ENCODE measurements around the gene PIK3AP1. TPM values are rescaled to one million over a fixed set of nuclear protein-coding genes. Genes with fewer than 3 reads are reported as not detected.

PIK3AP1 gene
- total and polyA plus RNA-seq, 2 donors: 8.1 to 13.0 TPM

GRCh38 chr10:96693431-96693830, 26.9 kb downstream of the PIK3AP1 start:
- no peaks in the 10 kb centered on the region for H3K9me3 ChIP-seq (ENCODE audit: control insufficient read depth in 2 of 2, insufficient read depth in 1 of 2, low read length in 1 of 2)
- no peak for DNase-seq (ENCODE audit: low read depth in 6 of 9, low spot score in 9 of 9)
- H3K27me3 ChIP-seq (ENCODE audit: control insufficient read depth in 2 of 2, insufficient read depth in 1 of 2, low read length in 1 of 2): no peaks in the 10 kb centered on the region
- no peaks in the 10 kb centered on the region for H3K36me3 ChIP-seq (ENCODE audit: control insufficient read depth in 2 of 2, insufficient read depth in 2 of 2, low read length in 1 of 2)
- no peak overlapping the region for H3K27ac ChIP-seq (ENCODE audit: low read depth in 1 of 2, low read length in 1 of 2)
- WGBS: 97% methylated on average over 3 of the region's 3 CpGs
- H3K4me1 ChIP-seq (ENCODE audit: control insufficient read depth in 2 of 2, insufficient read depth in 2 of 2, low read length in 2 of 2): peaks cover 0 to 3% of the 10 kb centered on the region in 2 donors
- no peak overlapping the region for H3K4me3 ChIP-seq (ENCODE audit: low read length in 2 of 2)

GRCh38 chr10:96692427-96692826, 27.9 kb downstream of the PIK3AP1 start:
- Histone ChIP-seq H3K4me1 (ENCODE audit: control insufficient read depth in 2 of 2, insufficient read depth in 2 of 2, low read length in 2 of 2) (peaks cover 0 to 6% of the 10 kb centered on the region in 2 donors), H3K27me3 (ENCODE audit: control insufficient read depth in 2 of 2, insufficient read depth in 1 of 2, low read length in 1 of 2) (no peaks in the 10 kb centered on the region)
- 96% methylated on average over 4 of the region's 4 CpGs for WGBS

GRCh38 chr10:96691761-96692160, 28.6 kb downstream of the PIK3AP1 start:
- H3K4me1 ChIP-seq (ENCODE audit: control insufficient read depth in 2 of 2, insufficient read depth in 2 of 2, low read length in 2 of 2): peaks cover 0 to 6% of the 10 kb centered on the region in 2 donors
- no peak overlapping the region for H3K4me3 ChIP-seq (ENCODE audit: low read length in 2 of 2)
- no peaks in the 10 kb centered on the region for H3K9me3 ChIP-seq (ENCODE audit: control insufficient read depth in 2 of 2, insufficient read depth in 1 of 2, low read length in 1 of 2)
- H3K27ac ChIP-seq (ENCODE audit: low read depth in 1 of 2, low read length in 1 of 2): no peak overlapping the region
- no peaks in the 10 kb centered on the region for H3K27me3 ChIP-seq (ENCODE audit: control insufficient read depth in 2 of 2, insufficient read depth in 1 of 2, low read length in 1 of 2)
- H3K36me3 ChIP-seq (ENCODE audit: control insufficient read depth in 2 of 2, insufficient read depth in 2 of 2, low read length in 1 of 2): no peaks in the 10 kb centered on the region
- DNase-seq (ENCODE audit: low read depth in 6 of 9, low spot score in 9 of 9): no peak

More at GRCh38 chr10:96692427-96692826, 27.9 kb downstream of the PIK3AP1 start:
- Histone ChIP-seq H3K4me3 (ENCODE audit: low read length in 2 of 2) (no peak overlapping the region), H3K36me3 (ENCODE audit: control insufficient read depth in 2 of 2, insufficient read depth in 2 of 2, low read length in 1 of 2) (no peaks in the 10 kb centered on the region), H3K9me3 (ENCODE audit: control insufficient read depth in 2 of 2, insufficient read depth in 1 of 2, low read length in 1 of 2) (no peaks in the 10 kb centered on the region), H3K27ac (ENCODE audit: low read depth in 1 of 2, low read length in 1 of 2) (no peak overlapping the region)
- no peak for DNase-seq (ENCODE audit: low read depth in 6 of 9, low spot score in 9 of 9)

- 94% methylated on average over 9 of the region's 9 CpGs for WGBS
- no peaks in the 10 kb centered on the region for H3K36me3 ChIP-seq (ENCODE audit: control insufficient read depth in 2 of 2, insufficient read depth in 2 of 2, low read length in 1 of 2)
- no peaks in the 10 kb centered on the region for H3K27me3 ChIP-seq (ENCODE audit: control insufficient read depth in 2 of 2, insufficient read depth in 1 of 2, low read length in 1 of 2)
- peaks cover 0 to 6% of the 10 kb centered on the region in 2 donors for H3K4me1 ChIP-seq (ENCODE audit: control insufficient read depth in 2 of 2, insufficient read depth in 2 of 2, low read length in 2 of 2)
- H3K27ac ChIP-seq (ENCODE audit: low read depth in 1 of 2, low read length in 1 of 2): no peak overlapping the region
- no peaks in the 10 kb centered on the region for H3K9me3 ChIP-seq (ENCODE audit: control insufficient read depth in 2 of 2, insufficient read depth in 1 of 2, low read length in 1 of 2)
- no peak for DNase-seq (ENCODE audit: low read depth in 6 of 9, low spot score in 9 of 9)
- no peak overlapping the region for H3K4me3 ChIP-seq (ENCODE audit: low read length in 2 of 2)
Observed at GRCh38 chr10:96690755-96691730, 29.3 kb downstream of the PIK3AP1 start.

- DNase-seq (ENCODE audit: low read depth in 6 of 9, low spot score in 9 of 9): no peak
- H3K4me1 ChIP-seq (ENCODE audit: control insufficient read depth in 2 of 2, insufficient read depth in 2 of 2, low read length in 2 of 2): peaks cover 0 to 7% of the 10 kb centered on the region in 2 donors
- no peaks in the 10 kb centered on the region for H3K36me3 ChIP-seq (ENCODE audit: control insufficient read depth in 2 of 2, insufficient read depth in 2 of 2, low read length in 1 of 2)
- no peak overlapping the region for H3K27ac ChIP-seq (ENCODE audit: low read depth in 1 of 2, low read length in 1 of 2)
- no peaks in the 10 kb centered on the region for H3K27me3 ChIP-seq (ENCODE audit: control insufficient read depth in 2 of 2, insufficient read depth in 1 of 2, low read length in 1 of 2)
- 73% methylated on average over 4 of the region's 4 CpGs for WGBS
- no peak overlapping the region for H3K4me3 ChIP-seq (ENCODE audit: low read length in 2 of 2)
- H3K9me3 ChIP-seq (ENCODE audit: control insufficient read depth in 2 of 2, insufficient read depth in 1 of 2, low read length in 1 of 2): no peaks in the 10 kb centered on the region
Observed at GRCh38 chr10:96688789-96689188, 31.5 kb downstream of the PIK3AP1 start.

GRCh38 chr10:96687317-96688012, 32.8 kb downstream of the PIK3AP1 start:
- WGBS: 90% methylated on average over 8 of the region's 8 CpGs
- H3K4me1 ChIP-seq (ENCODE audit: control insufficient read depth in 2 of 2, insufficient read depth in 2 of 2, low read length in 2 of 2): peaks cover 0 to 7% of the 10 kb centered on the region in 2 donors
- no peak for DNase-seq (ENCODE audit: low read depth in 6 of 9, low spot score in 9 of 9)

GRCh38 chr10:96686514-96686913, 33.8 kb downstream of the PIK3AP1 start:
- Histone ChIP-seq H3K27ac (ENCODE audit: low read depth in 1 of 2, low read length in 1 of 2) (no peak overlapping the region), H3K4me1 (ENCODE audit: control insufficient read depth in 2 of 2, insufficient read depth in 2 of 2, low read length in 2 of 2) (peaks cover 0 to 7% of the 10 kb centered on the region in 2 donors), H3K4me3 (ENCODE audit: low read length in 2 of 2) (no peak overlapping the region), H3K9me3 (ENCODE audit: control insufficient read depth in 2 of 2, insufficient read depth in 1 of 2, low read length in 1 of 2) (no peaks in the 10 kb centered on the region), H3K36me3 (ENCODE audit: control insufficient read depth in 2 of 2, insufficient read depth in 2 of 2, low read length in 1 of 2) (no peaks in the 10 kb centered on the region), H3K27me3 (ENCODE audit: control insufficient read depth in 2 of 2, insufficient read depth in 1 of 2, low read length in 1 of 2) (no peaks in the 10 kb centered on the region)
- DNase-seq (ENCODE audit: low read depth in 6 of 9, low spot score in 9 of 9): no peak
- 95% methylated on average over 7 of the region's 7 CpGs for WGBS

More at GRCh38 chr10:96687317-96688012, 32.8 kb downstream of the PIK3AP1 start:
- no peaks in the 10 kb centered on the region for H3K27me3 ChIP-seq (ENCODE audit: control insufficient read depth in 2 of 2, insufficient read depth in 1 of 2, low read length in 1 of 2)
- no peaks in the 10 kb centered on the region for H3K36me3 ChIP-seq (ENCODE audit: control insufficient read depth in 2 of 2, insufficient read depth in 2 of 2, low read length in 1 of 2)
- H3K27ac ChIP-seq (ENCODE audit: low read depth in 1 of 2, low read length in 1 of 2): no peak overlapping the region
- H3K9me3 ChIP-seq (ENCODE audit: control insufficient read depth in 2 of 2, insufficient read depth in 1 of 2, low read length in 1 of 2): no peaks in the 10 kb centered on the region
- no peak overlapping the region for H3K4me3 ChIP-seq (ENCODE audit: low read length in 2 of 2)

- Histone ChIP-seq H3K36me3 (ENCODE audit: control insufficient read depth in 2 of 2, insufficient read depth in 2 of 2, low read length in 1 of 2) (no peaks in the 10 kb centered on the region), H3K27me3 (ENCODE audit: control insufficient read depth in 2 of 2, insufficient read depth in 1 of 2, low read length in 1 of 2) (no peaks in the 10 kb centered on the region), H3K27ac (ENCODE audit: low read depth in 1 of 2, low read length in 1 of 2) (no peak overlapping the region), H3K4me3 (ENCODE audit: low read length in 2 of 2) (no peak overlapping the region), H3K9me3 (ENCODE audit: control insufficient read depth in 2 of 2, insufficient read depth in 1 of 2, low read length in 1 of 2) (no peaks in the 10 kb centered on the region), H3K4me1 (ENCODE audit: control insufficient read depth in 2 of 2, insufficient read depth in 2 of 2, low read length in 2 of 2) (peaks cover 0 to 7% of the 10 kb centered on the region in 2 donors)
- DNase-seq (ENCODE audit: low read depth in 6 of 9, low spot score in 9 of 9): no peak
- 68% methylated on average over 3 of the region's 3 CpGs for WGBS
Observed at GRCh38 chr10:96685306-96685705, 35.0 kb downstream of the PIK3AP1 start.

- no peak for DNase-seq (ENCODE audit: low read depth in 6 of 9, low spot score in 9 of 9)
- Histone ChIP-seq H3K9me3 (ENCODE audit: control insufficient read depth in 2 of 2, insufficient read depth in 1 of 2, low read length in 1 of 2) (no peaks in the 10 kb centered on the region), H3K27me3 (ENCODE audit: control insufficient read depth in 2 of 2, insufficient read depth in 1 of 2, low read length in 1 of 2) (no peaks in the 10 kb centered on the region), H3K27ac (ENCODE audit: low read depth in 1 of 2, low read length in 1 of 2) (no peak overlapping the region), H3K4me3 (ENCODE audit: low read length in 2 of 2) (no peak overlapping the region), H3K4me1 (ENCODE audit: control insufficient read depth in 2 of 2, insufficient read depth in 2 of 2, low read length in 2 of 2) (peaks cover 0 to 7% of the 10 kb centered on the region in 2 donors), H3K36me3 (ENCODE audit: control insufficient read depth in 2 of 2, insufficient read depth in 2 of 2, low read length in 1 of 2) (no peaks in the 10 kb centered on the region)
- WGBS: 44% methylated on average over 4 of the region's 4 CpGs
Observed at GRCh38 chr10:96684826-96685225, 35.5 kb downstream of the PIK3AP1 start.
